ENCODE results near the gene PPP1CA.
"Not testable (repeated sequence)": the region's sequence is repeated elsewhere in the genome, so short reads cannot be mapped to it uniquely, and the experiment has no call there.

PPP1CA gene

DNA sequence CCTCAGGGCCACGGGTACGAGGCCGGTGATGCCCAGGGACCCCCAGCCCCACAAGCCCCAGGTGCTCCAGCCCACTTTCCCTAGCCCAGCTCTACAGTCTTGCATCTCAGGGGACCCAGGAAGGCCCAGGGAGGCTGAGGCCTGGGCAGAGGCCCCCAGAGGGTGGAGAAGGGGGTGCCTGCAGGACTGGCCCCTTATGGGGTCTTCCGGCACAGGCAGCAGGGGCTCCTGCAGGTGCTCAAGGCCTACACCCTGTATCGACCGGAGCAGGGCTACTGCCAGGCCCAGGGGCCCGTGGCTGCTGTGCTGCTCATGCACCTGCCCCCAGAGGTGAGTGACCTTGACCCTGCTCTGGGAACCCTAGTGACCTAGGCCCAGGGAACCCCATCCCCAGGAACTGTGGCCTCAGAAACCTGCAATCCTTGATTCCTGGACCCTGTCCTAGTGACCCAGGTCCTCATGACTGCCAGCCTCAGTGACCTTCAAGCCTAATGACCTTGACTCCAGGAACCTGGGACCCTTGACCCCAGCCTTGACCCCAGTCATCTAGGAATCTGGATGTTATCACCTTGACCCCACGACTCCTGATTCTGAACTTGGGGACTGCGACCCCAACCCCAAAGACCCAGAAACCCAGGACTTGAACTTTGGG, 4.2 kb upstream of the PPP1CA start:
- TF ChIP-seq CTCF (IDR thresholded peaks at IDR 0.05; ENCODE audit: low read depth, low read length, missing control alignments), result no peak
- no peak for DNase-seq (ENCODE audit: low read depth)
- no peak overlapping the region; the same call in 1 of the 2 replicates for H3K4me3 ChIP-seq (ENCODE audit: low read depth, low read length)

- H3K4me3 ChIP-seq (ENCODE audit: low read depth, low read length), result peak overlapping the region; percentile 67
- TF ChIP-seq CTCF (IDR thresholded peaks at IDR 0.05; ENCODE audit: low read depth, low read length, missing control alignments), result no peak
- no peak for DNase-seq (ENCODE audit: low read depth)
These were observed 3.5 kb upstream of the PPP1CA start for GRCh38 chr11:67405196-67405567.

GRCh38 chr11:67404515-67405195, 3.0 kb upstream of the PPP1CA start:
- peak overlapping the region; percentile 67 for H3K4me3 ChIP-seq (ENCODE audit: low read depth, low read length)
- DNase-seq (ENCODE audit: low read depth), result no peak
- no peak for TF ChIP-seq CTCF (IDR thresholded peaks at IDR 0.05; ENCODE audit: low read depth, low read length, missing control alignments)

DNA sequence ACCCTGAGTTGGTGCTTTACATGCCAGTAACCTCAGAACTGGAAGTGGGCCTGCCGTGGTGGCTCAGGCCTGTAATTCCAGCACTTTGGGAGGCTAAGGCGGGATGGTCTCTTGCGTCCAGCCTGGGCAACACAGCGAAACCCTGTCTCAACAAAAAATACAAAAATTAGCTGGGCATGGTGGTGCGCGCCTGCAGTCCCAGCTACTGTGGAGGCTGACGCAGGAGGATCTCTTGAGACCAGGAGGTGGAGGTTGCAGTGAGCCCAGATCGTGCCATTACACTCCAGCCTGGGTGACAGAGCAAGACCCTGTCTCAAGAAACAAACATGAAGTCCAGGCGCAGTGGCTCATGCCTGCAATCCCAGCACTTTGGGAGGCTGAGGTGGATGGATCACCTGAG, 1.4 kb upstream of the PPP1CA start:
- DNase-seq (ENCODE audit: low read depth), result not testable (repeated sequence)
- peak overlapping the region; percentile 67 for H3K4me3 ChIP-seq (ENCODE audit: low read depth, low read length)

DNA sequence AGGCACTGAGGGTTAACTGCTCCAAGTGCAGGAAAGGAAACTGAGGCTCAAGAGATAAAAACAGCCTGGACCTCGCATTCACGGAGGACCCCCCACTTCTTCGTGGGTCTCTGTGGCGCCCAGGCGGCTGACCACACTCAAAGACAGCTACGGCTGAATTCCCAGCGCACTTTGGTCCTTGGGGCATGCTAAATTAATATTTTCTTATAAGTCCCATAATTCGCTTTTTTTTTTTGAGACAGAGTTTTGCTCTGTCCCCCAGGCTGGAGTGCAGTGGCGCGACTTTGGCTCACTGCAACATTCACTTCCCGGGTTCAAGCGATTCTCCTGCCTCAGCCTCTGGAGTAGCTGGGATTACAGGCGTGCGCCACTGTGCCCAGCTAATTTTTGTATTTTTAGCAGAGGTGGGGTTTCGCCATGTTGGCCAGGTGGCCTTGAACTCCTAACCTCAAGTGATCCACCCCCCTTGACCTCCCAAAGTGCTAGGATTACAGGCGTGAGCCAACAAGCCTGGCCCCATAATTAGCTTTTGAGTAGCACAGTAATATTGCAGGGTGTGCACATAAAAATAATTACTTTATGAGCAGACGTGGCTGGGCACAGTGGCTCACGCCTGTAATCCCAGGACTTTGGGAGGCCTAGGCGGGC, 658 bp upstream of the PPP1CA start:
- DNase-seq (ENCODE audit: low read depth), result not testable (repeated sequence)
- H3K4me3 ChIP-seq (ENCODE audit: low read depth, low read length), result peak overlapping the region; percentile 48

- H3K4me3 ChIP-seq (ENCODE audit: low read depth, low read length), result peak overlapping the region; percentile 86
- DNase-seq (ENCODE audit: low read depth), result no peak
- TF ChIP-seq CTCF (IDR thresholded peaks at IDR 0.05; ENCODE audit: low read depth, low read length, missing control alignments), result no peak
These were observed 640 bp downstream of the PPP1CA start for GRCh38 chr11:67400942-67401494.

GRCh38 chr11:67400251-67400941, 1.3 kb downstream of the PPP1CA start:
- no peak for DNase-seq (ENCODE audit: low read depth)
- TF ChIP-seq CTCF (IDR thresholded peaks at IDR 0.05; ENCODE audit: low read depth, low read length, missing control alignments), result no peak
- peak overlapping the region; percentile 86 for H3K4me3 ChIP-seq (ENCODE audit: low read depth, low read length)

All from GM12864 (cell line).